K562 (cell line): ENCODE data around the gene FAM234B. TPM values are rescaled to one million over a fixed set of nuclear protein-coding genes. Genes with fewer than 3 reads are reported as not detected.

Experiments used
- ATAC-seq: fragments of 200-7000 bp; cut with Tn5 transposase; 3 replicates; pipeline ENCODE4 v1.9.1; 2020; ENCODE audit warnings: moderate library complexity
- BruUV-seq: library from RNA; stranded (reverse); fragments of 400-500 nt; replicated peaks from 2 replicates; lab custom pipeline; 2021; lab: Mats Ljungman, UMichigan
- CTCF ChIA-PET: fragments of 300-600 bp; formaldehyde crosslinking; extraction: SDS; loops from one replicate; lab custom pipeline; 2021; ENCODE audit warnings: low intra/inter-chr PET ratio; lab: Yijun Ruan, JAX
- POLR2A ChIA-PET: fragments of 300-600, 350-650 bp; sonication (Branson Sonifier 250); formaldehyde crosslinking; extraction: SDS; loops from one replicate; lab custom pipeline; 2021; ENCODE audit warnings: antibody characterized with exemption, inconsistent platforms; lab: Yijun Ruan, JAX
- DNase-seq, 4 experiments: peaks; one replicate each; pipeline versions ENCODE4 v3.0.0 to v3.0.0-alpha.2; 2011 to 2018; ENCODE audit warnings: low spot score in 3 of 4, mixed read lengths in 3 of 4; ENCODE audit errors: extremely low read depth in 1 of 4
- FAIRE-seq: peaks from 2 replicates; lab custom pipeline; 2011; peaks lifted over from hg19 to GRCh38; lab: Jason Lieb, UNC
- H2AFZ ChIP-seq: 2 replicates; pipeline ENCODE4 v1.6.0; 2011; ENCODE audit warnings: low read depth, low read length, control low read depth, inconsistent platforms
- H3K27ac ChIP-seq: fragments of 200-600 bp; 3 replicates; pipeline ENCODE4 v1.8.0; 2011; ENCODE audit warnings: low read depth, mild to moderate bottlenecking, control low read depth, inconsistent platforms, low read length, moderate library complexity, mixed read lengths; ENCODE audit errors: extremely low read depth
- H3K27me3 ChIP-seq, 2 experiments: fragments of 300-600 bp in 1 of 2; 2 replicates in 1 of 2; 3 replicates in 1 of 2; pipeline versions ENCODE4 v1.6.0 to v1.8.0; 2011; ENCODE audit warnings: inconsistent platforms in 2 of 2, low read length in 2 of 2, mild to moderate bottlenecking in 1 of 2, mixed read lengths in 1 of 2, moderate library complexity in 1 of 2; ENCODE audit not compliant: control insufficient read depth in 2 of 2, insufficient read depth in 2 of 2
- H3K36me3 ChIP-seq: fragments of 300-600 bp; 3 replicates; pipeline ENCODE4 v1.8.0; 2011; ENCODE audit warnings: mild to moderate bottlenecking, low read length, inconsistent platforms; ENCODE audit not compliant: control insufficient read depth, insufficient read depth
- H3K4me1 ChIP-seq, 2 experiments: fragments of 200-600 bp in 1 of 2; replicated peaks in 1 of 2; 2 replicates in 1 of 2; 3 replicates in 1 of 2; pipeline versions ENCODE4 v1.5.1 to v1.8.0; 2011; ENCODE audit warnings: inconsistent platforms in 2 of 2, low read length in 2 of 2, mild to moderate bottlenecking in 1 of 2, mixed read lengths in 1 of 2, moderate library complexity in 1 of 2; ENCODE audit not compliant: control insufficient read depth in 2 of 2, insufficient read depth in 2 of 2
- H3K4me2 ChIP-seq: 2 replicates; pipeline ENCODE4 v1.6.1; 2011; ENCODE audit warnings: low read length, control low read depth, inconsistent platforms, mixed read lengths; ENCODE audit not compliant: insufficient read depth
- H3K4me3 ChIP-seq: fragments of 200-600 bp; sonication (generic), shearing (Covaris generic); 2 replicates; pipeline ENCODE4 v1.5.1; 2016; ENCODE audit warnings: control low read depth, inconsistent platforms
- H3K79me2 ChIP-seq: fragments of 200-600 bp; 3 replicates; pipeline ENCODE4 v1.8.0; 2011; ENCODE audit warnings: low read length, inconsistent platforms; ENCODE audit not compliant: control insufficient read depth, insufficient read depth
- H3K9ac ChIP-seq, 2 experiments: 2 replicates each; pipeline versions ENCODE4 v1.6.0 to v1.6.1; 2011; ENCODE audit warnings: low read depth in 2 of 2, low read length in 2 of 2, control low read depth in 1 of 2, inconsistent platforms in 1 of 2, mild to moderate bottlenecking in 1 of 2, mixed read lengths in 1 of 2; ENCODE audit not compliant: insufficient read depth in 1 of 2
- H3K9me1 ChIP-seq: one replicate; pipeline ENCODE4 v1.6.0; 2011; ENCODE audit warnings: inconsistent platforms, mild to moderate bottlenecking, low read length, moderate library complexity; ENCODE audit not compliant: control insufficient read depth, insufficient read depth
- H3K9me3 ChIP-seq: replicated peaks from 2 replicates; pipeline ENCODE4 v1.5.1; 2011; ENCODE audit warnings: low read depth, low read length, inconsistent platforms; ENCODE audit not compliant: control insufficient read depth, insufficient read depth
- H4K20me1 ChIP-seq: replicated peaks from 2 replicates; pipeline ENCODE4 v1.6.1; 2011; ENCODE audit warnings: low read length, inconsistent platforms, mixed read lengths; ENCODE audit not compliant: control insufficient read depth, insufficient read depth
- ADNP ChIP-seq: fragments of 200-800 bp; sonication (Bioruptor generic); IDR thresholded peaks from 2 replicates; pipeline ENCODE4 v1.6.1; 2016; ENCODE audit warnings: missing genetic modification characterization, missing compliant biosample characterization
- CBX8 ChIP-seq: fragments of 200-600 bp; sonication (generic); IDR thresholded peaks from 2 replicates; pipeline ENCODE4 v1.6.1; 2012; ENCODE audit warnings: borderline replicate concordance, mixed run types, low read depth, mild to moderate bottlenecking, moderate library complexity, mixed read lengths, low read length, control low read depth, inconsistent platforms; ENCODE audit not compliant: poor library complexity, severe bottlenecking; ENCODE audit errors: extremely low read depth
- CGGBP1 ChIP-seq: fragments of 250-450 bp; sonication (Bioruptor Pico); IDR thresholded peaks from 2 replicates; pipeline ENCODE4 v1.9.0; 2021; ENCODE audit warnings: mild to moderate bottlenecking
- E2F3 ChIP-seq: fragments of 250-450 bp; sonication (Bioruptor Pico); IDR thresholded peaks from 2 replicates; pipeline ENCODE4 v1.4.0; 2020; ENCODE audit warnings: mild to moderate bottlenecking
- E2F5 ChIP-seq: sonication (generic); formaldehyde crosslinking; IDR thresholded peaks from 2 replicates; pipeline ENCODE4 v1.8.0; 2022; ENCODE audit warnings: mild to moderate bottlenecking, missing genetic modification reagents
- ELF1 ChIP-seq: fragments of 200-800 bp; sonication (Bioruptor generic); IDR thresholded peaks from 2 replicates; pipeline ENCODE4 v1.6.1; 2016; ENCODE audit warnings: missing genetic modification characterization, missing compliant biosample characterization
- GTF2F1 ChIP-seq: IDR thresholded peaks from 2 replicates; pipeline ENCODE4 v1.6.1; 2011; ENCODE audit warnings: low read depth, low read length, improper control_type of control experiment
- GTF3C2 ChIP-seq: IDR thresholded peaks from 3 replicates; pipeline ENCODE4 v1.6.1; 2011; ENCODE audit warnings: borderline replicate concordance, mild to moderate bottlenecking, moderate library complexity; ENCODE audit not compliant: insufficient read length; ENCODE audit errors: extremely low read depth
- MTA2 ChIP-seq: fragments of 450-650 bp; IDR thresholded peaks from 2 replicates; pipeline ENCODE4 v1.6.1; 2016; ENCODE audit warnings: low read depth
- NFRKB ChIP-seq: fragments of 450-650 bp; IDR thresholded peaks from 2 replicates; pipeline ENCODE4 v1.6.1; 2016; ENCODE audit warnings: low read depth
- PKNOX1 ChIP-seq: fragments of 450-650 bp; IDR thresholded peaks from 2 replicates; pipeline ENCODE4 v1.6.1; 2016
- PTTG1 ChIP-seq: fragments of 450-650 bp; IDR thresholded peaks from 2 replicates; pipeline ENCODE4 v1.6.1; 2016; ENCODE audit warnings: low read depth, mild to moderate bottlenecking, missing genetic modification characterization, missing compliant biosample characterization
- TEAD2 ChIP-seq: fragments of 450-650 bp; IDR thresholded peaks from 2 replicates; pipeline ENCODE4 v1.6.1; 2016; ENCODE audit warnings: missing genetic modification characterization, control low read depth, missing compliant biosample characterization
- XRCC3 ChIP-seq: fragments of 450-650 bp; IDR thresholded peaks from 2 replicates; pipeline ENCODE4 v1.6.1; 2017; ENCODE audit warnings: mild to moderate bottlenecking, moderate library complexity
- ZNF12 ChIP-seq: sonication (generic); formaldehyde crosslinking; IDR thresholded peaks from 2 replicates; pipeline ENCODE4 v1.4.0; 2020; ENCODE audit warnings: mild to moderate bottlenecking, missing genetic modification reagents
- WGBS: fragments of 100-300 bp; shearing (Covaris generic); methylation state at CpG from one replicate; pipeline ENCODE4 v1.1.6; 2016; ENCODE audit warnings: low coverage, mixed read lengths; ENCODE audit not compliant: insufficient coverage; ENCODE audit errors: missing lambda C conversion rate; 5-methylcytosine and 5-hydroxymethylcytosine counted together
- in situ Hi-C: fragments of 300-500 bp; cut with MboI; formaldehyde crosslinking; loops from 4 replicates; pipeline ENCODE4 v1.15.0; 2018; ENCODE audit warnings: inconsistent platforms, mixed read lengths
- intact Hi-C: fragments of 100-400 bp; cut with micrococcal nuclease; formaldehyde crosslinking; loops from 2 replicates; pipeline ENCODE4 v1.14.2; 2022
- polyA plus RNA-seq, 8 experiments: library from polyadenylated mRNA; depleted of rRNA in 4 of 8; stranded (reverse) in 5 of 8; unstranded in 3 of 8; fragments of >200 nt; fragmentation: Nextera tagmentation in 2 of 8; fragmentation: Illumina TruSeq in 1 of 8; extraction: Ambion mirVana in 2 of 8; extraction: Trizol in 1 of 8; gene quantifications; 2 replicates each; pipeline versions ENCODE4 v1.2.1 to v1.2.3, GENCODE V29; 2011 to 2014; ENCODE audit warnings: inconsistent platforms in 1 of 8, missing spikeins in 1 of 8
- total RNA-seq, 7 experiments: library from RNA; depleted of rRNA in 6 of 7; stranded (reverse); fragments of >200 nt in 6 of 7; fragmentation: Illumina TruSeq in 2 of 7; extraction: Trizol in 2 of 7; gene quantifications; 2 replicates each; pipeline versions ENCODE4 v1.2.1 to v1.2.3, GENCODE V29; 2011 to 2021; ENCODE audit warnings: low replicate concordance in 1 of 7

Gene FAM234B
- total and polyA plus RNA-seq, 9 of the 15 experiments (the other 6 are each of a cell fraction or from before 2014, with no cell fraction given), result 1.00 to 4.3 (median 2.0) TPM

- in situ Hi-C loops, result no loop called here
- no peak overlapping the region for H3K4me3 ChIP-seq
- no TSS peak for BruUV-seq
- no peak overlapping the region for H3K27ac ChIP-seq
- no peak overlapping the region for H2AFZ ChIP-seq
- peaks cover 0 to under 1% of the 10 kb centered on the region in 2 experiments; a peak in 1 of 5 replicates for H3K4me1 ChIP-seq
- no peak overlapping the region for H3K4me2 ChIP-seq
- no peak for DNase-seq
- peaks cover 3 to 19% of the 10 kb centered on the region in 2 experiments; a peak in 3 of 5 replicates for H3K27me3 ChIP-seq
- no peak for ATAC-seq
- FAIRE-seq, result no peak
- intact Hi-C loops, result no loop called here
- CTCF ChIA-PET, result no interaction called here
- WGBS, result 0% methylated on average over 1 of the region's 1 CpG
- no peaks in the 10 kb centered on the region for H3K9me3 ChIP-seq
- no peak overlapping the region for H3K9ac ChIP-seq
- no peaks in the 10 kb centered on the region for H3K36me3 ChIP-seq
- H4K20me1 ChIP-seq, result no peaks in the 10 kb centered on the region; the same call in 1 of the 2 replicates
- H3K79me2 ChIP-seq, result no peaks in the 10 kb centered on the region
- POLR2A ChIA-PET, result no interaction called here
- no peaks in the 10 kb centered on the region for H3K9me1 ChIP-seq
- no peak for TF ChIP-seq XRCC3
- TF ChIP-seq ADNP (tag), result no peak
- TF ChIP-seq PKNOX1, result no peak
- TF ChIP-seq CGGBP1, result no peak
- TF ChIP-seq CBX8, result no peak
- TF ChIP-seq GTF3C2, result no peak
- no peak for TF ChIP-seq ELF1 (tag)
- TF ChIP-seq PTTG1 (tag), result no peak
- no peak for TF ChIP-seq NFRKB
- no peak for TF ChIP-seq GTF2F1
- TF ChIP-seq ZNF12 (CRISPR knock-in tag), result no peak
- no peak for TF ChIP-seq E2F5 (CRISPR knock-in tag)
- TF ChIP-seq TEAD2 (tag), result no peak
- no peak for TF ChIP-seq E2F3 (CRISPR knock-in tag)
- no peak for TF ChIP-seq MTA2
These were observed 62.5 kb downstream of the FAM234B start for GRCh38 chr12:13106666-13107065.
